ENCODE results near the gene ST3GAL3. TPM values are rescaled to one million over a fixed set of nuclear protein-coding genes. Genes with fewer than 3 reads are reported as not detected.
A peak's percentile ranks its signal among the peaks of the same experiment; 100 is the strongest.

ST3GAL3 gene
- total RNA-seq, 1 donor from 2014 or later, result 11.4 TPM

DNA sequence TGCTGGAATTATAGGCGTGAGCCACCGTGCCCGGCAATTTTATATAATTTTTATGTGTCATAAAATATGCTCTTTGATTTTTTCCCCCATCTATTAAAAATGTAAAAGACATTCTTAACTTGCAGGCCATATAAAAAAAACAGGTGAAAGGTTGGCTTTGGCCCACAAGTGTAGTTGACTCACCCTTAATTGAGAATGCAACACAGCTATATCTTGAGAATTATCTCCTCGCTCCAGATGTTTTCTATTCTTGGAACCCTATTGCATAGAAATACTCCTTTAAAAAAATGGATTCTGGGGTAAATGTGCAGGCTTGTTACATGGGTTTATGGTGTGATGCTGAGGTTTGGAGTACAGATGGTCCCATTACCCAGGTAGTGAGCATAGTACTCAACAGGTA lies 112.0 kb downstream of the ST3GAL3 start:
- H3K27ac Mint-ChIP-seq (ENCODE audit: unreplicated experiment), result no peak overlapping the region
- H3K36me3 Mint-ChIP-seq (ENCODE audit: low read depth, unreplicated experiment), result peaks cover 34% of the 10 kb centered on the region
- H4K20me1 ChIP-seq (ENCODE audit: insufficient read depth, low read length), result no peaks in the 10 kb centered on the region
- H3K9ac ChIP-seq (ENCODE audit: low read length), result no peak overlapping the region
- no peak for DNase-seq (ENCODE audit: low read depth)
- peaks cover 18% of the 10 kb centered on the region for H3K4me1 Mint-ChIP-seq (ENCODE audit: low read depth, unreplicated experiment)
- H3K4me3 ChIP-seq (ENCODE audit: insufficient read depth, low read depth, low read length), result no peak overlapping the region
- no peaks in the 10 kb centered on the region for H3K27me3 Mint-ChIP-seq (ENCODE audit: low read depth, unreplicated experiment)
- H3K4me3 Mint-ChIP-seq (ENCODE audit: unreplicated experiment), result no peak overlapping the region
- peaks cover 16% of the 10 kb centered on the region for H3K4me1 ChIP-seq (ENCODE audit: insufficient read depth, low read length)
- H3K4me2 ChIP-seq (ENCODE audit: low read length), result no peak overlapping the region
- H3K27ac ChIP-seq (ENCODE audit: low read depth, low read length), result no peak overlapping the region
- no peaks in the 10 kb centered on the region for H3K9me3 ChIP-seq (ENCODE audit: insufficient read depth, low read depth, low read length)
- peaks cover 7% of the 10 kb centered on the region for H3K36me3 ChIP-seq (ENCODE audit: insufficient read depth, low read length)
- H3K9me3 Mint-ChIP-seq (ENCODE audit: unreplicated experiment), result peaks cover 13% of the 10 kb centered on the region
- FAIRE-seq, result no peak
- no peak for TF ChIP-seq EZH2 (IDR thresholded peaks at IDR 0.05; ENCODE audit: insufficient read depth, low read length)
- TF ChIP-seq, protein P1, sequence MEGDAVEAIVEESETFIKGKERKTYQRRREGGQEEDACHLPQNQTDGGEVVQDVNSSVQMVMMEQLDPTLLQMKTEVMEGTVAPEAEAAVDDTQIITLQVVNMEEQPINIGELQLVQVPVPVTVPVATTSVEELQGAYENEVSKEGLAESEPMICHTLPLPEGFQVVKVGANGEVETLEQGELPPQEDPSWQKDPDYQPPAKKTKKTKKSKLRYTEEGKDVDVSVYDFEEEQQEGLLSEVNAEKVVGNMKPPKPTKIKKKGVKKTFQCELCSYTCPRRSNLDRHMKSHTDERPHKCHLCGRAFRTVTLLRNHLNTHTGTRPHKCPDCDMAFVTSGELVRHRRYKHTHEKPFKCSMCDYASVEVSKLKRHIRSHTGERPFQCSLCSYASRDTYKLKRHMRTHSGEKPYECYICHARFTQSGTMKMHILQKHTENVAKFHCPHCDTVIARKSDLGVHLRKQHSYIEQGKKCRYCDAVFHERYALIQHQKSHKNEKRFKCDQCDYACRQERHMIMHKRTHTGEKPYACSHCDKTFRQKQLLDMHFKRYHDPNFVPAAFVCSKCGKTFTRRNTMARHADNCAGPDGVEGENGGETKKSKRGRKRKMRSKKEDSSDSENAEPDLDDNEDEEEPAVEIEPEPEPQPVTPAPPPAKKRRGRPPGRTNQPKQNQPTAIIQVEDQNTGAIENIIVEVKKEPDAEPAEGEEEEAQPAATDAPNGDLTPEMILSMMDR (IDR thresholded peaks at IDR 0.05; ENCODE audit: insufficient read depth, low read depth, low read length), result no peak
- H3K27me3 ChIP-seq (ENCODE audit: insufficient read depth, low read length), result no peaks in the 10 kb centered on the region
- no peaks in the 10 kb centered on the region for H3K79me2 ChIP-seq (ENCODE audit: insufficient read depth, low read length)
- no peak overlapping the region for H2AFZ ChIP-seq (ENCODE audit: low read depth, low read length)

DNA sequence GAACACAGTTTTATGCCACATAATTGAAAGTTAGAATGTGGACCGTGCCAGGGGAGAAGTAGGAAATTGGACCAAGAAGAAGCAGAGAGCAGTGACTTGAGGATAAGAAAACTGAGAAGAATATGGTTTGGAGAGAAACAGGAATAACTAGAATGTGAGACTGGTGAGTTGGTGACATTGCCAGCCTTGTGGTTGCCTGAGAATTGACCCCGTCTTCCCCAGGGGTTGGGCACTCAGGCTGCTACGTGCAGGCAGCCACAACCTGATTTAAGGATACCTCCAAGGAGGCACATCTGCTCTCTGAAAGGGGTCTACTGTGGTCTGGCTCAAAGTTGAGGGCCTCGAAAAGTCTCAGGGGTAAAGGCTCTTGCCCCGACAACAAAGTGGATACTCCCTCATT lies 114.1 kb downstream of the ST3GAL3 start:
- DNase-seq (ENCODE audit: low read depth), result no peak
- TF ChIP-seq, protein P1 (IDR thresholded peaks at IDR 0.05; ENCODE audit: insufficient read depth, low read depth, low read length), result no peak
- no peak for TF ChIP-seq EZH2 (IDR thresholded peaks at IDR 0.05; ENCODE audit: insufficient read depth, low read length)
- H2AFZ ChIP-seq (ENCODE audit: low read depth, low read length), result no peak overlapping the region
- peak overlapping the region; percentile 73 for H3K27ac ChIP-seq (ENCODE audit: low read depth, low read length)
- no peaks in the 10 kb centered on the region for H3K27me3 ChIP-seq (ENCODE audit: insufficient read depth, low read length)
- H3K36me3 ChIP-seq (ENCODE audit: insufficient read depth, low read length), result peaks cover 7% of the 10 kb centered on the region
- no peak for FAIRE-seq
- H3K4me3 Mint-ChIP-seq (ENCODE audit: unreplicated experiment), result no peak overlapping the region
- H3K4me2 ChIP-seq (ENCODE audit: low read length), result no peak overlapping the region
- no peaks in the 10 kb centered on the region for H3K79me2 ChIP-seq (ENCODE audit: insufficient read depth, low read length)
- H3K4me1 Mint-ChIP-seq (ENCODE audit: low read depth, unreplicated experiment), result peaks cover 21% of the 10 kb centered on the region
- peak overlapping the region; percentile 98 for H3K27ac Mint-ChIP-seq (ENCODE audit: unreplicated experiment)
- peaks cover 16% of the 10 kb centered on the region for H3K4me1 ChIP-seq (ENCODE audit: insufficient read depth, low read length)
- no peak overlapping the region for H3K9ac ChIP-seq (ENCODE audit: low read length)
- no peaks in the 10 kb centered on the region for H3K27me3 Mint-ChIP-seq (ENCODE audit: low read depth, unreplicated experiment)
- H4K20me1 ChIP-seq (ENCODE audit: insufficient read depth, low read length), result no peaks in the 10 kb centered on the region
- H3K9me3 Mint-ChIP-seq (ENCODE audit: unreplicated experiment), result peaks cover 8% of the 10 kb centered on the region
- no peak overlapping the region for H3K4me3 ChIP-seq (ENCODE audit: insufficient read depth, low read depth, low read length)
- peaks cover 22% of the 10 kb centered on the region for H3K36me3 Mint-ChIP-seq (ENCODE audit: low read depth, unreplicated experiment)
- H3K9me3 ChIP-seq (ENCODE audit: insufficient read depth, low read depth, low read length), result no peaks in the 10 kb centered on the region

DNA sequence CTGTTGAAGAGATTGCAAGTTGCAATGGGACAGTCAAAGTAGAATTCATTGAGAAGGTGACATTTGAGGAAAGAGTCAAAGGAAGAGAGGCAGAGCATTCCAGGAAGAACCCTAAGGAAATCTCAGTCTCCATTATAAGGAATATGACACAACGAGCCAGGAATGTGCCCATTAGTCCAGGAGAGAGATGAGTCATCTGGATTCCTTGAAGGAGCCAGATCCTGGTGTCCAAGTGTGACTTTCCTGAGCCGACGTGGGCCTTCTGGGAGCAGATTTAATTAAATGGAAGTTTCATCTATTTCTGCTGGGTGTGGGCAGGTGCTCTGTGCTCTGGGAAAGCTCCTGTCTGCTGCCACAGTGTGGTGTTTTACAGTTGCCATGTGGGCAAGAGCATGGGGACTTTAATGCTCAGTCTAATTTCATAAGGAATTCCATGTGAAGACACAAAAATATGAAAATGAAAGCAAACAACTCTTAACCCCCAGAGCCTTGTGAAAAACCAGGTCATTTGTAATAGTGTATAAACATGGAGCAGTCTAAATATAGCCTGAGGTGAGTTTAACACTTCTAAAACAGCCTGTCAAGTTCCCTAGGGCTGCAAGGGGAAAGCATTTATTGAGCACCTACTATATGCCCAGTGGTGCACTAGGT lies 114.8 kb downstream of the ST3GAL3 start:
- Mint-ChIP-seq H3K9me3 (ENCODE audit: unreplicated experiment) (peaks cover 8% of the 10 kb centered on the region), H3K4me3 (ENCODE audit: unreplicated experiment) (no peak overlapping the region), H3K36me3 (ENCODE audit: low read depth, unreplicated experiment) (peaks cover 22% of the 10 kb centered on the region), H3K4me1 (ENCODE audit: low read depth, unreplicated experiment) (peaks cover 21% of the 10 kb centered on the region), H3K27ac (ENCODE audit: unreplicated experiment) (peak overlapping the region; percentile 98), H3K27me3 (ENCODE audit: low read depth, unreplicated experiment) (no peaks in the 10 kb centered on the region)
- TF ChIP-seq, protein P1 (IDR thresholded peaks at IDR 0.05; ENCODE audit: insufficient read depth, low read depth, low read length), result no peak
- TF ChIP-seq EZH2 (IDR thresholded peaks at IDR 0.05; ENCODE audit: insufficient read depth, low read length), result no peak
- Histone ChIP-seq H3K9me3 (ENCODE audit: insufficient read depth, low read depth, low read length) (no peaks in the 10 kb centered on the region), H3K4me2 (ENCODE audit: low read length) (peak overlapping the region; percentile 81), H3K27me3 (ENCODE audit: insufficient read depth, low read length) (no peaks in the 10 kb centered on the region), H3K9ac (ENCODE audit: low read length) (peak overlapping the region; percentile 50), H3K27ac (ENCODE audit: low read depth, low read length) (peak overlapping the region; percentile 73), H3K79me2 (ENCODE audit: insufficient read depth, low read length) (no peaks in the 10 kb centered on the region), H4K20me1 (ENCODE audit: insufficient read depth, low read length) (no peaks in the 10 kb centered on the region), H3K4me1 (ENCODE audit: insufficient read depth, low read length) (peaks cover 16% of the 10 kb centered on the region), H2AFZ (ENCODE audit: low read depth, low read length) (no peak overlapping the region), H3K4me3 (ENCODE audit: insufficient read depth, low read depth, low read length) (peak overlapping the region; percentile 37), H3K36me3 (ENCODE audit: insufficient read depth, low read length) (peaks cover 7% of the 10 kb centered on the region)
- DNase-seq (ENCODE audit: low read depth) (peak; percentile 95), FAIRE-seq (peak; percentile 98)

Measured in astrocyte (in vitro differentiated cells and primary cell).